ENCODE measurements around the gene ESR2. TPM values are rescaled to one million over a fixed set of nuclear protein-coding genes. Genes with fewer than 3 reads are reported as not detected.

ESR2 gene
- total and polyA plus RNA-seq, 2 donors (not counting 3 experiments of a cell fraction or from before 2014, with no cell fraction given), result 0.10 to 0.58 TPM

DNA sequence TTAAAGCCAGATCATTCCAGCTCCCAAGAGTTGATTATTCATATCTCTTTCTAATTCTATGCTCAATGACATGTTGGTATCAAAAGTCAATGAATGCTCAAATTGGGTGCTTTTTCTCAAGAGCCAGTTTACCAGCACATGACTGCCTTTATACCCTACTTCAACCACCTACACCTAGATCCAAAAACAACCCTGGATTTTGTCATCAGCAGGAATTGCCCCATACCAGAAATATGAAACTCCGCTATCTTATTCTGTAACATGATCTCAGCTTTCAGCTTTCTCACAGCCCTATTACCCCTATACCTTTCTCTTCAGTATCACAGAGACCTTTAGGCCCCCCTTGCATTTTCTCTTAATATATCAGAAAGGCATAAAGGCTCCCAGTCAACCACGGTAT, 32.3 kb upstream of the ESR2 start:
- Histone ChIP-seq H2AFZ (ENCODE audit: low read depth, low read length) (no peak overlapping the region), H3K4me2 (ENCODE audit: insufficient read depth, low read length) (no peak overlapping the region), H4K20me1 (replicated peaks; ENCODE audit: control insufficient read depth, extremely low read depth, insufficient read depth, low read length) (no peaks in the 10 kb centered on the region), H3K4me3 (replicated peaks in 1 of 3; ENCODE audit: insufficient read depth in 1 of 3, low read depth in 1 of 3, low read length in 3 of 3) (no peak overlapping the region), H3K36me3 (ENCODE audit: control insufficient read depth in 2 of 2, extremely low read depth in 1 of 2, insufficient read depth in 2 of 2, low read length in 2 of 2) (no peaks in the 10 kb centered on the region), H3K9ac (replicated peaks; ENCODE audit: extremely low read depth, insufficient read depth, low read length) (no peak overlapping the region), H3K9me3 (replicated peaks; ENCODE audit: control insufficient read depth, insufficient read depth, low read length) (no peaks in the 10 kb centered on the region), H3K79me2 (ENCODE audit: control insufficient read depth, insufficient read depth, low read length) (no peaks in the 10 kb centered on the region), H3K4me1 (ENCODE audit: control insufficient read depth, extremely low read depth, insufficient read depth, low read length) (no peaks in the 10 kb centered on the region), H3K27me3 (ENCODE audit: control insufficient read depth in 2 of 2, insufficient read depth in 2 of 2, low read length in 2 of 2) (no peaks in the 10 kb centered on the region), H3K27ac (ENCODE audit: insufficient read depth, low read depth, low read length) (no peak overlapping the region), H3K9me1 (replicated peaks; ENCODE audit: control insufficient read depth, extremely low read depth, insufficient read depth, low read length) (no peaks in the 10 kb centered on the region)
- no TSS peak for BruUV-seq (replicated peaks)
- no peak for DNase-seq (ENCODE audit: low read depth, low spot score)
- no peak for TF ChIP-seq POLR2A (IDR thresholded peaks at IDR 0.05; ENCODE audit: low read depth, low read length)
- no peak for FAIRE-seq
- intact Hi-C loops (cut with micrococcal nuclease) (no loop called here), dilution Hi-C loops (cut with MboI; ENCODE audit: extremely low pct_ligation_motif_present, low sequenced_read_pairs) (no loop called here)
- POLR2A ChIA-PET, result no interaction called here
- CTCF ChIA-PET, result no interaction called here

DNA sequence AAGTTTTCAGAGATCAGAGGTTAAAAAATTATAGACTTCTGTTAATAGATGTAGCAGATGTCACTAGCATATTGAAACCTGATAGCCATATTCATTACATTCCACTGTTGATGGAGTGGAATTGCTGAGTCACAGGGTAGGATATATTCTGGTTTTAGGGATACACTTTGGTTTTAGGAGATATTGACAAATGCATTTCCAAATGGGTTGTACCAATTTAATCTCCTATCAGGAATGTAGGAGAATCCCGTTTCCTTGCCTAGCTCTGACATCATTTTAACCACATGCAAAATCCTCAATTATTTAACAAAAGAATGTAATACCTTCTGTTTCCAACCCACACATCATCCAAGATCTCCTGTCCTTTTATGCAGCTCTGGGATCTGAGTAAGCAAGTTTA, 30.7 kb upstream of the ESR2 start:
- no peaks in the 10 kb centered on the region for H3K9me1 ChIP-seq (replicated peaks; ENCODE audit: control insufficient read depth, extremely low read depth, insufficient read depth, low read length)
- H3K4me1 ChIP-seq (ENCODE audit: control insufficient read depth, extremely low read depth, insufficient read depth, low read length), result no peaks in the 10 kb centered on the region
- no peak overlapping the region for H3K4me3 ChIP-seq (replicated peaks in 1 of 3; ENCODE audit: insufficient read depth in 1 of 3, low read depth in 1 of 3, low read length in 3 of 3)
- no peaks in the 10 kb centered on the region for H3K27me3 ChIP-seq (ENCODE audit: control insufficient read depth in 2 of 2, insufficient read depth in 2 of 2, low read length in 2 of 2)
- no peak for FAIRE-seq
- no peaks in the 10 kb centered on the region for H3K9me3 ChIP-seq (replicated peaks; ENCODE audit: control insufficient read depth, insufficient read depth, low read length)
- H3K79me2 ChIP-seq (ENCODE audit: control insufficient read depth, insufficient read depth, low read length), result no peaks in the 10 kb centered on the region
- POLR2A ChIA-PET, result no interaction called here
- CTCF ChIA-PET, result no interaction called here
- no peaks in the 10 kb centered on the region for H3K36me3 ChIP-seq (ENCODE audit: control insufficient read depth in 2 of 2, extremely low read depth in 1 of 2, insufficient read depth in 2 of 2, low read length in 2 of 2)
- dilution Hi-C loops (cut with MboI; ENCODE audit: extremely low pct_ligation_motif_present, low sequenced_read_pairs) (no loop called here), intact Hi-C loops (cut with micrococcal nuclease) (no loop called here)
- no peak overlapping the region for H3K4me2 ChIP-seq (ENCODE audit: insufficient read depth, low read length)
- TF ChIP-seq JUN (IDR thresholded peaks at IDR 0.05; ENCODE audit: borderline replicate concordance, insufficient read depth, insufficient read length, low read depth) (no peak), POLR2A (IDR thresholded peaks at IDR 0.05; ENCODE audit: low read depth, low read length) (no peak), MYC (IDR thresholded peaks at IDR 0.05; ENCODE audit: low read depth, low read length) (no peak), FOS (IDR thresholded peaks at IDR 0.05; ENCODE audit: borderline replicate concordance, insufficient read depth, low read length) (no peak)
- TF ChIP-seq, protein P1, sequence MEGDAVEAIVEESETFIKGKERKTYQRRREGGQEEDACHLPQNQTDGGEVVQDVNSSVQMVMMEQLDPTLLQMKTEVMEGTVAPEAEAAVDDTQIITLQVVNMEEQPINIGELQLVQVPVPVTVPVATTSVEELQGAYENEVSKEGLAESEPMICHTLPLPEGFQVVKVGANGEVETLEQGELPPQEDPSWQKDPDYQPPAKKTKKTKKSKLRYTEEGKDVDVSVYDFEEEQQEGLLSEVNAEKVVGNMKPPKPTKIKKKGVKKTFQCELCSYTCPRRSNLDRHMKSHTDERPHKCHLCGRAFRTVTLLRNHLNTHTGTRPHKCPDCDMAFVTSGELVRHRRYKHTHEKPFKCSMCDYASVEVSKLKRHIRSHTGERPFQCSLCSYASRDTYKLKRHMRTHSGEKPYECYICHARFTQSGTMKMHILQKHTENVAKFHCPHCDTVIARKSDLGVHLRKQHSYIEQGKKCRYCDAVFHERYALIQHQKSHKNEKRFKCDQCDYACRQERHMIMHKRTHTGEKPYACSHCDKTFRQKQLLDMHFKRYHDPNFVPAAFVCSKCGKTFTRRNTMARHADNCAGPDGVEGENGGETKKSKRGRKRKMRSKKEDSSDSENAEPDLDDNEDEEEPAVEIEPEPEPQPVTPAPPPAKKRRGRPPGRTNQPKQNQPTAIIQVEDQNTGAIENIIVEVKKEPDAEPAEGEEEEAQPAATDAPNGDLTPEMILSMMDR (IDR thresholded peaks at IDR 0.05; ENCODE audit: extremely low read depth in 1 of 2, insufficient read depth in 1 of 2, low read depth in 1 of 2, low read length in 2 of 2), result no peak
- no TSS peak for BruUV-seq (replicated peaks)
- H2AFZ ChIP-seq (ENCODE audit: low read depth, low read length), result no peak overlapping the region
- no peak for DNase-seq (ENCODE audit: low read depth, low spot score)
- no peaks in the 10 kb centered on the region for H4K20me1 ChIP-seq (replicated peaks; ENCODE audit: control insufficient read depth, extremely low read depth, insufficient read depth, low read length)
- no peak overlapping the region for H3K9ac ChIP-seq (replicated peaks; ENCODE audit: extremely low read depth, insufficient read depth, low read length)
- no peak overlapping the region for H3K27ac ChIP-seq (ENCODE audit: insufficient read depth, low read depth, low read length)
